ENCODE results near the gene MICU1. TPM values are rescaled to one million over a fixed set of nuclear protein-coding genes. Genes with fewer than 3 reads are reported as not detected.

Gene MICU1
- polyA plus RNA-seq, 2 of the 4 experiments (the other 2 are of a cell fraction) = 54.5 to 58.6 TPM

DNA sequence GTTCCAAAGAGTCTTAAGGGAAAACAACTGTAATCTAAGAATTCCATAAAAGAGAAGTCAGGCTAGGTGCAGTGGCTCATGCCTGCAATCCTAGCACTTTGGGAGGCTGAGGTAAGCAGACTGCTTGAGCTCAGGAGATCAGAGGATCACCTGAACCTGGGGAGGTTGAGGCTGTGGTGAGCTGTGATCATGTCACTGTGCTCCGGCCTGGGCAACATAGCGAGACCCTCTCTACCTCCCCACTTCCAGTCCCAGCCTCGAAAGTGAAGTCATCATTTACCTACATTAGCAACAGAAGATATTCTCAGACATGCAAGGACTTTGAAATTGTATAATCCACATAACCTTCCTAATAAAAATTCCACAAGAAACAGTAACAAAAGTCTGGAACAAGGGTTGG, 141.4 kb downstream of the MICU1 start:
- TF ChIP-seq SMC3 (IDR thresholded peaks at IDR 0.05) (no peak), GATA3 (IDR thresholded peaks at IDR 0.05; ENCODE audit: borderline replicate concordance) (no peak), BHLHE40 (IDR thresholded peaks at IDR 0.05; ENCODE audit: low read depth, low read length) (no peak), ZC3H11A (IDR thresholded peaks at IDR 0.05) (no peak), HEYL (CRISPR knock-in tag; IDR thresholded peaks at IDR 0.05) (no peak), KDM5A (IDR thresholded peaks at IDR 0.05) (no peak), PHF8 (IDR thresholded peaks at IDR 0.05; ENCODE audit: borderline replicate concordance, low read depth) (no peak), POLR2A (IDR thresholded peaks at IDR 0.05; ENCODE audit: low read length) (no peak), MYC (IDR thresholded peaks at IDR 0.05; ENCODE audit: borderline replicate concordance, low read length) (no peak)
- TF ChIP-seq, protein P1, sequence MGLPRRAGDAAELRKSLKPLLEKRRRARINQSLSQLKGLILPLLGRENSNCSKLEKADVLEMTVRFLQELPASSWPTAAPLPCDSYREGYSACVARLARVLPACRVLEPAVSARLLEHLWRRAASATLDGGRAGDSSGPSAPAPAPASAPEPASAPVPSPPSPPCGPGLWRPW (IDR thresholded peaks at IDR 0.05) = no peak
- TF ChIP-seq, protein P2, sequence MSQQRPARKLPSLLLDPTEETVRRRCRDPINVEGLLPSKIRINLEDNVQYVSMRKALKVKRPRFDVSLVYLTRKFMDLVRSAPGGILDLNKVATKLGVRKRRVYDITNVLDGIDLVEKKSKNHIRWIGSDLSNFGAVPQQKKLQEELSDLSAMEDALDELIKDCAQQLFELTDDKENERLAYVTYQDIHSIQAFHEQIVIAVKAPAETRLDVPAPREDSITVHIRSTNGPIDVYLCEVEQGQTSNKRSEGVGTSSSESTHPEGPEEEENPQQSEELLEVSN (IDR thresholded peaks at IDR 0.05; ENCODE audit: borderline replicate concordance, low read depth) = no peak
- TF ChIP-seq, protein P3, sequence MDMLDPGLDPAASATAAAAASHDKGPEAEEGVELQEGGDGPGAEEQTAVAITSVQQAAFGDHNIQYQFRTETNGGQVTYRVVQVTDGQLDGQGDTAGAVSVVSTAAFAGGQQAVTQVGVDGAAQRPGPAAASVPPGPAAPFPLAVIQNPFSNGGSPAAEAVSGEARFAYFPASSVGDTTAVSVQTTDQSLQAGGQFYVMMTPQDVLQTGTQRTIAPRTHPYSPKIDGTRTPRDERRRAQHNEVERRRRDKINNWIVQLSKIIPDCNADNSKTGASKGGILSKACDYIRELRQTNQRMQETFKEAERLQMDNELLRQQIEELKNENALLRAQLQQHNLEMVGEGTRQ (IDR thresholded peaks at IDR 0.05) = no peak
- TF ChIP-seq, protein P4, sequence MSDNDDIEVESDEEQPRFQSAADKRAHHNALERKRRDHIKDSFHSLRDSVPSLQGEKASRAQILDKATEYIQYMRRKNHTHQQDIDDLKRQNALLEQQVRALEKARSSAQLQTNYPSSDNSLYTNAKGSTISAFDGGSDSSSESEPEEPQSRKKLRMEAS (IDR thresholded peaks at IDR 0.05) = no peak
- Histone ChIP-seq H3K27ac (no peak overlapping the region), H3K9me3 (no peaks in the 10 kb centered on the region), H3K4me1 (no peaks in the 10 kb centered on the region), H3K4me3 (no peak overlapping the region), H3K4me2 (no peak overlapping the region)
- 89% methylated on average over 3 of the region's 3 CpGs for WGBS (ENCODE audit: missing lambda C conversion rate)
- ATAC-seq = no peak
- CTCF ChIA-PET = no interaction called here
- no peak for FAIRE-seq
- no peak for DNase-seq (ENCODE audit: low read depth in 1 of 2, low spot score in 1 of 2)
- POLR2A ChIA-PET = no interaction called here

DNA sequence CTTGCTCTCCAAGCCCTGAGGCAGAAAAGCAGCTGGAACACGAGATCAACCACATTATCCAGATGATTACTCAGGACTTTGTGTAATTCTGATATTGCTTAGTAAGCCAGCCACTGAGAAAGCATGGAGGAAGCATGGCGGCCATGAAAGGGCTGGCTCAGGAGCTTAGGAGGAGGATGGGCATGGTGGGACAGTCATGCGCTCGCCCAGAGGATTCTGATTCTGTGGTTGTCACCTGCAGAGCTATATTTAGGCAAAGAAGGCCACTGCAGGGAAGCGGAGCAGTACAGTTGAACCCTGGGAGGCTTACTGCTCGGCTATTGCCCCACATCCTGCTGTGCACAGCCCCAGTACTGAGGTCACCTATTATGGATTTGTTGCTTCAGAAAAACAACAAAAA, 142.4 kb downstream of the MICU1 start:
- CTCF ChIA-PET = no interaction called here

More for the DNA sequence above, 142.4 kb downstream of the MICU1 start:
- H3K4me1 ChIP-seq = no peaks in the 10 kb centered on the region
- ATAC-seq = no peak
- no peak overlapping the region for H3K4me3 ChIP-seq
- no peak for TF ChIP-seq ESRRA (IDR thresholded peaks at IDR 0.05; ENCODE audit: borderline replicate concordance, low read length)
- TF ChIP-seq, protein P5, sequence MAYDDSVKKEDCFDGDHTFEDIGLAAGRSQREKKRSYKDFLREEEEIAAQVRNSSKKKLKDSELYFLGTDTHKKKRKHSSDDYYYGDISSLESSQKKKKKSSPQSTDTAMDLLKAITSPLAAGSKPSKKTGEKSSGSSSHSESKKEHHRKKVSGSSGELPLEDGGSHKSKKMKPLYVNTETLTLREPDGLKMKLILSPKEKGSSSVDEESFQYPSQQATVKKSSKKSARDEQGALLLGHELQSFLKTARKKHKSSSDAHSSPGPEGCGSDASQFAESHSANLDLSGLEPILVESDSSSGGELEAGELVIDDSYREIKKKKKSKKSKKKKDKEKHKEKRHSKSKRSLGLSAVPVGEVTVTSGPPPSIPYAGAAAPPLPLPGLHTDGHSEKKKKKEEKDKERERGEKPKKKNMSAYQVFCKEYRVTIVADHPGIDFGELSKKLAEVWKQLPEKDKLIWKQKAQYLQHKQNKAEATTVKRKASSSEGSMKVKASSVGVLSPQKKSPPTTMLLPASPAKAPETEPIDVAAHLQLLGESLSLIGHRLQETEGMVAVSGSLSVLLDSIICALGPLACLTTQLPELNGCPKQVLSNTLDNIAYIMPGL (CRISPR knock-in tag; IDR thresholded peaks at IDR 0.05; ENCODE audit: borderline replicate concordance) = no peak
- TF ChIP-seq, protein P6, sequence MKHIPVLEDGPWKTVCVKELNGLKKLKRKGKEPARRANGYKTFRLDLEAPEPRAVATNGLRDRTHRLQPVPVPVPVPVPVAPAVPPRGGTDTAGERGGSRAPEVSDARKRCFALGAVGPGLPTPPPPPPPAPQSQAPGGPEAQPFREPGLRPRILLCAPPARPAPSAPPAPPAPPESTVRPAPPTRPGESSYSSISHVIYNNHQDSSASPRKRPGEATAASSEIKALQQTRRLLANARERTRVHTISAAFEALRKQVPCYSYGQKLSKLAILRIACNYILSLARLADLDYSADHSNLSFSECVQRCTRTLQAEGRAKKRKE (CRISPR knock-in tag; IDR thresholded peaks at IDR 0.05; ENCODE audit: low read depth) = no peak
- TF ChIP-seq CEBPB (IDR thresholded peaks at IDR 0.05) = no peak
- no peak for TF ChIP-seq ZNF302 (CRISPR knock-in tag; IDR thresholded peaks at IDR 0.05)
- no peak for TF ChIP-seq FOSB (CRISPR knock-in tag; IDR thresholded peaks at IDR 0.05)
- TF ChIP-seq, protein P7, sequence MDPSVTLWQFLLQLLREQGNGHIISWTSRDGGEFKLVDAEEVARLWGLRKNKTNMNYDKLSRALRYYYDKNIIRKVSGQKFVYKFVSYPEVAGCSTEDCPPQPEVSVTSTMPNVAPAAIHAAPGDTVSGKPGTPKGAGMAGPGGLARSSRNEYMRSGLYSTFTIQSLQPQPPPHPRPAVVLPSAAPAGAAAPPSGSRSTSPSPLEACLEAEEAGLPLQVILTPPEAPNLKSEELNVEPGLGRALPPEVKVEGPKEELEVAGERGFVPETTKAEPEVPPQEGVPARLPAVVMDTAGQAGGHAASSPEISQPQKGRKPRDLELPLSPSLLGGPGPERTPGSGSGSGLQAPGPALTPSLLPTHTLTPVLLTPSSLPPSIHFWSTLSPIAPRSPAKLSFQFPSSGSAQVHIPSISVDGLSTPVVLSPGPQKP (IDR thresholded peaks at IDR 0.05; ENCODE audit: low read depth, low read length) = no peak
- TF ChIP-seq, protein P8, sequence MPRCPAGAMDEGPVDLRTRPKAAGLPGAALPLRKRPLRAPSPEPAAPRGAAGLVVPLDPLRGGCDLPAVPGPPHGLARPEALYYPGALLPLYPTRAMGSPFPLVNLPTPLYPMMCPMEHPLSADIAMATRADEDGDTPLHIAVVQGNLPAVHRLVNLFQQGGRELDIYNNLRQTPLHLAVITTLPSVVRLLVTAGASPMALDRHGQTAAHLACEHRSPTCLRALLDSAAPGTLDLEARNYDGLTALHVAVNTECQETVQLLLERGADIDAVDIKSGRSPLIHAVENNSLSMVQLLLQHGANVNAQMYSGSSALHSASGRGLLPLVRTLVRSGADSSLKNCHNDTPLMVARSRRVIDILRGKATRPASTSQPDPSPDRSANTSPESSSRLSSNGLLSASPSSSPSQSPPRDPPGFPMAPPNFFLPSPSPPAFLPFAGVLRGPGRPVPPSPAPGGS (IDR thresholded peaks at IDR 0.05) = no peak
- TF ChIP-seq, protein P9, sequence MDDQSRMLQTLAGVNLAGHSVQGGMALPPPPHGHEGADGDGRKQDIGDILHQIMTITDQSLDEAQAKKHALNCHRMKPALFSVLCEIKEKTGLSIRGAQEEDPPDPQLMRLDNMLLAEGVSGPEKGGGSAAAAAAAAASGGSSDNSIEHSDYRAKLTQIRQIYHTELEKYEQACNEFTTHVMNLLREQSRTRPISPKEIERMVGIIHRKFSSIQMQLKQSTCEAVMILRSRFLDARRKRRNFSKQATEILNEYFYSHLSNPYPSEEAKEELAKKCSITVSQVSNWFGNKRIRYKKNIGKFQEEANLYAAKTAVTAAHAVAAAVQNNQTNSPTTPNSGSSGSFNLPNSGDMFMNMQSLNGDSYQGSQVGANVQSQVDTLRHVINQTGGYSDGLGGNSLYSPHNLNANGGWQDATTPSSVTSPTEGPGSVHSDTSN (IDR thresholded peaks at IDR 0.05) = no peak
- TF ChIP-seq RAD21 (conservative IDR thresholded peaks at IDR 0.05 in 1 of 2, IDR thresholded peaks at IDR 0.05 in 1 of 2) = no peak
- no peak for TF ChIP-seq FOXS1 (CRISPR knock-in tag; IDR thresholded peaks at IDR 0.05)
- no peak for TF ChIP-seq JUNB (IDR thresholded peaks at IDR 0.05)
- TF ChIP-seq HDAC2 (IDR thresholded peaks at IDR 0.05) = no peak
- no peak overlapping the region for H3K4me2 ChIP-seq
- POLR2A ChIA-PET = interaction anchor here (0.7 kb wide), 1 partner anchor 302 kb away, joined by 5 read pairs; no protein-coding TSS in a partner anchor
- H3K27ac ChIP-seq = no peak overlapping the region
- DNase-seq (ENCODE audit: low read depth in 1 of 2, low spot score in 1 of 2) = no peak
- 92% methylated on average over 6 of the region's 6 CpGs for WGBS (ENCODE audit: missing lambda C conversion rate)
- no peak for FAIRE-seq
- H3K9me3 ChIP-seq = no peaks in the 10 kb centered on the region

Data from A549 (cell line).